ENCODE data around the gene ACTL6B. TPM values are rescaled to one million over a fixed set of nuclear protein-coding genes. Genes with fewer than 3 reads are reported as not detected.

The ACTL6B gene
- total and polyA plus RNA-seq, 4 donors = not detected

DNA sequence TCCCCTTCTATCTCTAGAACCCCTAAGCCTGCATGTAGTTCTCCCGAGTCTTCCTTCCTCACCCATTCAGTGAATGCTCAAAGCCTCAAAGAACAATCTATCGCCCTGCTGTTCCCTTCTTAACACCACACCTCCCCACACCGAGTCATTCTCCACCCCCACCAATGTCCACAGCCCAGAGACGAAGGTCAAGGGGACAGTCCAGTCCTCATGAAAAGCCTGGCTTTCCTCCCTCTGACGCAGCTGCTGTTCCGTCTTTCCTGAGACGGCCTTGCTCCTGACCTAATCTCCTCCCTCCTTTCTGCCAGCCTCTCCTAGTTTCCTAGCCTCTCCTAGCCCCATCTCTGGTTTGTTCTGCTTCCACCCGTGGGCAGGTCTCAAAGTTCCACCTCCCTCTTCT lies 34.7 kb downstream of the ACTL6B start:
- DNase-seq (ENCODE audit: low spot score) = no peak
- peak overlapping the region; percentile 61 to 75 for H3K27ac ChIP-seq (ENCODE audit: low read depth in 1 of 2, low read length in 2 of 2)
- no peak overlapping the region for H3K4me3 ChIP-seq (ENCODE audit: low read depth in 1 of 3, low read length in 3 of 3)
- 39% methylated on average over 8 of the region's 8 CpGs for WGBS
- H3K36me3 ChIP-seq (ENCODE audit: control insufficient read depth in 4 of 4, insufficient read depth in 3 of 4, low read depth in 1 of 4, low read length in 3 of 4) = peaks cover 2 to 22% (median 10%) of the 10 kb centered on the region in 4 donors
- peaks cover 0 to 34% (median 29%) of the 10 kb centered on the region in 4 donors for H3K4me1 ChIP-seq (ENCODE audit: control insufficient read depth in 4 of 4, insufficient read depth in 4 of 4, low read length in 3 of 4)
- H3K27me3 ChIP-seq (ENCODE audit: control insufficient read depth in 4 of 4, insufficient read depth in 4 of 4, low read length in 3 of 4) = no peaks in the 10 kb centered on the region
- no peaks in the 10 kb centered on the region for H3K9me3 ChIP-seq (ENCODE audit: control insufficient read depth in 4 of 4, low read length in 3 of 4)
- TF ChIP-seq SP1 (IDR thresholded peaks at IDR 0.05) = peak; percentile 77
- no peak for TF ChIP-seq TAF1 (conservative IDR thresholded peaks at IDR 0.05)
- TF ChIP-seq RAD21 (IDR thresholded peaks at IDR 0.05) = peak; percentile 14 to 26
- TF ChIP-seq, protein P1, sequence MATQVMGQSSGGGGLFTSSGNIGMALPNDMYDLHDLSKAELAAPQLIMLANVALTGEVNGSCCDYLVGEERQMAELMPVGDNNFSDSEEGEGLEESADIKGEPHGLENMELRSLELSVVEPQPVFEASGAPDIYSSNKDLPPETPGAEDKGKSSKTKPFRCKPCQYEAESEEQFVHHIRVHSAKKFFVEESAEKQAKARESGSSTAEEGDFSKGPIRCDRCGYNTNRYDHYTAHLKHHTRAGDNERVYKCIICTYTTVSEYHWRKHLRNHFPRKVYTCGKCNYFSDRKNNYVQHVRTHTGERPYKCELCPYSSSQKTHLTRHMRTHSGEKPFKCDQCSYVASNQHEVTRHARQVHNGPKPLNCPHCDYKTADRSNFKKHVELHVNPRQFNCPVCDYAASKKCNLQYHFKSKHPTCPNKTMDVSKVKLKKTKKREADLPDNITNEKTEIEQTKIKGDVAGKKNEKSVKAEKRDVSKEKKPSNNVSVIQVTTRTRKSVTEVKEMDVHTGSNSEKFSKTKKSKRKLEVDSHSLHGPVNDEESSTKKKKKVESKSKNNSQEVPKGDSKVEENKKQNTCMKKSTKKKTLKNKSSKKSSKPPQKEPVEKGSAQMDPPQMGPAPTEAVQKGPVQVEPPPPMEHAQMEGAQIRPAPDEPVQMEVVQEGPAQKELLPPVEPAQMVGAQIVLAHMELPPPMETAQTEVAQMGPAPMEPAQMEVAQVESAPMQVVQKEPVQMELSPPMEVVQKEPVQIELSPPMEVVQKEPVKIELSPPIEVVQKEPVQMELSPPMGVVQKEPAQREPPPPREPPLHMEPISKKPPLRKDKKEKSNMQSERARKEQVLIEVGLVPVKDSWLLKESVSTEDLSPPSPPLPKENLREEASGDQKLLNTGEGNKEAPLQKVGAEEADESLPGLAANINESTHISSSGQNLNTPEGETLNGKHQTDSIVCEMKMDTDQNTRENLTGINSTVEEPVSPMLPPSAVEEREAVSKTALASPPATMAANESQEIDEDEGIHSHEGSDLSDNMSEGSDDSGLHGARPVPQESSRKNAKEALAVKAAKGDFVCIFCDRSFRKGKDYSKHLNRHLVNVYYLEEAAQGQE (IDR thresholded peaks at IDR 0.05) = peak; percentile 26
- TF ChIP-seq EGR1 (IDR thresholded peaks at IDR 0.05; ENCODE audit: low read depth in 2 of 2) = peak in 1 of 2 donors; percentile 55
- TF ChIP-seq FOXA1 (IDR thresholded peaks at IDR 0.05) = peak; percentile 86
- peak; percentile 71 to 80 for TF ChIP-seq RXRA (IDR thresholded peaks at IDR 0.05)
- TF ChIP-seq, protein P2, sequence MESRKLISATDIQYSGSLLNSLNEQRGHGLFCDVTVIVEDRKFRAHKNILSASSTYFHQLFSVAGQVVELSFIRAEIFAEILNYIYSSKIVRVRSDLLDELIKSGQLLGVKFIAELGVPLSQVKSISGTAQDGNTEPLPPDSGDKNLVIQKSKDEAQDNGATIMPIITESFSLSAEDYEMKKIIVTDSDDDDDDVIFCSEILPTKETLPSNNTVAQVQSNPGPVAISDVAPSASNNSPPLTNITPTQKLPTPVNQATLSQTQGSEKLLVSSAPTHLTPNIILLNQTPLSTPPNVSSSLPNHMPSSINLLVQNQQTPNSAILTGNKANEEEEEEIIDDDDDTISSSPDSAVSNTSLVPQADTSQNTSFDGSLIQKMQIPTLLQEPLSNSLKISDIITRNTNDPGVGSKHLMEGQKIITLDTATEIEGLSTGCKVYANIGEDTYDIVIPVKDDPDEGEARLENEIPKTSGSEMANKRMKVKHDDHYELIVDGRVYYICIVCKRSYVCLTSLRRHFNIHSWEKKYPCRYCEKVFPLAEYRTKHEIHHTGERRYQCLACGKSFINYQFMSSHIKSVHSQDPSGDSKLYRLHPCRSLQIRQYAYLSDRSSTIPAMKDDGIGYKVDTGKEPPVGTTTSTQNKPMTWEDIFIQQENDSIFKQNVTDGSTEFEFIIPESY (IDR thresholded peaks at IDR 0.05) = no peak
- TF ChIP-seq, protein P3, sequence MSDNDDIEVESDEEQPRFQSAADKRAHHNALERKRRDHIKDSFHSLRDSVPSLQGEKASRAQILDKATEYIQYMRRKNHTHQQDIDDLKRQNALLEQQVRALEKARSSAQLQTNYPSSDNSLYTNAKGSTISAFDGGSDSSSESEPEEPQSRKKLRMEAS (IDR thresholded peaks at IDR 0.05) = peak; percentile 41
- peak; percentile 87 to 88 for TF ChIP-seq HNF4A (conservative IDR thresholded peaks at IDR 0.05)
- no peak for TF ChIP-seq NR2F2 (IDR thresholded peaks at IDR 0.05)
- TF ChIP-seq, protein P4, sequence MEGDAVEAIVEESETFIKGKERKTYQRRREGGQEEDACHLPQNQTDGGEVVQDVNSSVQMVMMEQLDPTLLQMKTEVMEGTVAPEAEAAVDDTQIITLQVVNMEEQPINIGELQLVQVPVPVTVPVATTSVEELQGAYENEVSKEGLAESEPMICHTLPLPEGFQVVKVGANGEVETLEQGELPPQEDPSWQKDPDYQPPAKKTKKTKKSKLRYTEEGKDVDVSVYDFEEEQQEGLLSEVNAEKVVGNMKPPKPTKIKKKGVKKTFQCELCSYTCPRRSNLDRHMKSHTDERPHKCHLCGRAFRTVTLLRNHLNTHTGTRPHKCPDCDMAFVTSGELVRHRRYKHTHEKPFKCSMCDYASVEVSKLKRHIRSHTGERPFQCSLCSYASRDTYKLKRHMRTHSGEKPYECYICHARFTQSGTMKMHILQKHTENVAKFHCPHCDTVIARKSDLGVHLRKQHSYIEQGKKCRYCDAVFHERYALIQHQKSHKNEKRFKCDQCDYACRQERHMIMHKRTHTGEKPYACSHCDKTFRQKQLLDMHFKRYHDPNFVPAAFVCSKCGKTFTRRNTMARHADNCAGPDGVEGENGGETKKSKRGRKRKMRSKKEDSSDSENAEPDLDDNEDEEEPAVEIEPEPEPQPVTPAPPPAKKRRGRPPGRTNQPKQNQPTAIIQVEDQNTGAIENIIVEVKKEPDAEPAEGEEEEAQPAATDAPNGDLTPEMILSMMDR (IDR thresholded peaks at IDR 0.05; ENCODE audit: low read depth, low read length, missing input control) = no peak
- peak in 1 of 2 donors; percentile 37 for TF ChIP-seq GABPA (IDR thresholded peaks at IDR 0.05 in 1 of 2, conservative IDR thresholded peaks at IDR 0.05 in 1 of 2)
- TF ChIP-seq FOXA2 (IDR thresholded peaks at IDR 0.05) = peak; percentile 89
- no peak for TF ChIP-seq ATF3 (IDR thresholded peaks at IDR 0.05)
- TF ChIP-seq YY1 (IDR thresholded peaks at IDR 0.05) = no peak
- peak in 1 of 2 donors; percentile 19 for TF ChIP-seq JUND (IDR thresholded peaks at IDR 0.05)
- peak; percentile 52 for TF ChIP-seq HNF4G (IDR thresholded peaks at IDR 0.05)
- peak overlapping the region in 1 of 2 donors; percentile 32 for H3K9ac ChIP-seq (ENCODE audit: low read depth in 1 of 2, low read length in 2 of 2)

All from liver (tissue), 9 donors.